ENCODE results near the gene FBXO27.
A peak's percentile ranks its signal among the peaks of the same experiment; 100 is the strongest.

Gene FBXO27

DNA sequence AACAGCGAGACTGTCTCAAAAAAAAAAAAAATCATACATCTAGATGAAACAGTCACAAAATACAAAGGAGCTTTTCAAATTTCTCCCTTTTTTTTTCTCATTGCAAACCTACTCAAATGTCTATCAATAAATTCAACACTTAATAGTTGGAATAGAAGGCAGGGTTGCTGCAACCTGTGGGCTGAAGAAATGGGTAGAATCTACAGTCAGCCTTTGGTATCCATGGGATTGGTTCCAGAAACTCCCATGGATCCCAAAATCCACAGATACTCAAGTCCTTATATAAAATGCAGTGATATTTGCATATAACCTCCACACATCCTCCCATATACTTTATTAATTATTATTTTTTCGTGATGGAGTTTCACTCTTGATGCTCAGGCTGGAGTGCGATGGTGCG lies 14.7 kb downstream of the FBXO27 start:
- Mint-ChIP-seq H3K4me3 (no peak overlapping the region), H3K27ac (no peak overlapping the region), H3K36me3 (ENCODE audit: low read depth) (no peaks in the 10 kb centered on the region), H3K27me3 (ENCODE audit: low read depth) (peaks cover 3% of the 10 kb centered on the region), H3K4me1 (no peaks in the 10 kb centered on the region), H3K9me3 (peaks cover 2% of the 10 kb centered on the region)
- TF ChIP-seq, protein P1, sequence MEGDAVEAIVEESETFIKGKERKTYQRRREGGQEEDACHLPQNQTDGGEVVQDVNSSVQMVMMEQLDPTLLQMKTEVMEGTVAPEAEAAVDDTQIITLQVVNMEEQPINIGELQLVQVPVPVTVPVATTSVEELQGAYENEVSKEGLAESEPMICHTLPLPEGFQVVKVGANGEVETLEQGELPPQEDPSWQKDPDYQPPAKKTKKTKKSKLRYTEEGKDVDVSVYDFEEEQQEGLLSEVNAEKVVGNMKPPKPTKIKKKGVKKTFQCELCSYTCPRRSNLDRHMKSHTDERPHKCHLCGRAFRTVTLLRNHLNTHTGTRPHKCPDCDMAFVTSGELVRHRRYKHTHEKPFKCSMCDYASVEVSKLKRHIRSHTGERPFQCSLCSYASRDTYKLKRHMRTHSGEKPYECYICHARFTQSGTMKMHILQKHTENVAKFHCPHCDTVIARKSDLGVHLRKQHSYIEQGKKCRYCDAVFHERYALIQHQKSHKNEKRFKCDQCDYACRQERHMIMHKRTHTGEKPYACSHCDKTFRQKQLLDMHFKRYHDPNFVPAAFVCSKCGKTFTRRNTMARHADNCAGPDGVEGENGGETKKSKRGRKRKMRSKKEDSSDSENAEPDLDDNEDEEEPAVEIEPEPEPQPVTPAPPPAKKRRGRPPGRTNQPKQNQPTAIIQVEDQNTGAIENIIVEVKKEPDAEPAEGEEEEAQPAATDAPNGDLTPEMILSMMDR (IDR thresholded peaks at IDR 0.05; ENCODE audit: unreplicated experiment in 3 of 3), result no peak

DNA sequence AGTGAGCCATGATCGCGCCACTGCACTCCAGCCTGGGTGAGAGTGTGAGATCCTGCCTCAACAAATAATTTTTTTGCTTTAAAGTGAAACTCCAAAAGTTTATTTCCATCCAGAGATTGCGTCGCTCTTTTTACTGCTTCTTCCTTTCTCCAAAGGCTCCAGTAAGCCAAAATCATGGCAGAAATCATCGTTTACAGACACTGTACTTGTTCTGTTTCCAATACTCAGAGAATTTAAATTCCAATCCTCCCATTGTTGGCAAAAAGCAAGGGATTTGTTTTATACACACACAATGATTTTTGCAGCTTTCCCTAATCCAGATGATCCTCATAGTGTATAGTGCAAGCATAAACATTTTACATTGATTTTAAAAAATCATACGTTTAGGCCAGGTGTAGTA lies 15.3 kb downstream of the FBXO27 start:
- Mint-ChIP-seq H3K27me3 (ENCODE audit: low read depth) (peaks cover 3% of the 10 kb centered on the region), H3K4me1 (no peaks in the 10 kb centered on the region), H3K36me3 (ENCODE audit: low read depth) (no peaks in the 10 kb centered on the region), H3K9me3 (peaks cover 2% of the 10 kb centered on the region), H3K27ac (no peak overlapping the region), H3K4me3 (no peak overlapping the region)
- TF ChIP-seq, protein P1 (IDR thresholded peaks at IDR 0.05; ENCODE audit: unreplicated experiment in 3 of 3), result no peak

DNA sequence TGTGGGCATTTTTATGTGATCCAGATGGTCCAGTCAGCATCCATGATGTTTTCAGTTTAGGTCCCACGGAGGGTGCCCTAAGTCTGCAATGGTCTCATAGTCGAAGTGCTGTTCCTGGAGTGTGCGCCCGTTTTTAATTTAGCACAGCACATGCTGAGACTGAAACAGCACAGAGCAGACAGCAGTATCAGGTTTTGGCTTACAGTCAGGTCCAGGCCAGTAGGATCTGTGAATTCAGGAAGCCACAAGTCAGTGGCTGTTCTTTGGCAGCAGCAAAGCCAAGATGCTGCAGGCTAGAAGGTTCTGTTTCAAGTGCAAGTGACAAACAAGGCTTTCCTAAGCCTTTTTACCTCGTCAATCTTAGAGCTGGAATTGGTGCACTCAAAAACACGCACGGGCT lies 18.3 kb downstream of the FBXO27 start:
- Mint-ChIP-seq H3K27me3 (ENCODE audit: low read depth) (peaks cover 3% of the 10 kb centered on the region), H3K9me3 (peaks cover 6% of the 10 kb centered on the region), H3K4me1 (no peaks in the 10 kb centered on the region), H3K4me3 (no peak overlapping the region), H3K27ac (no peak overlapping the region), H3K36me3 (ENCODE audit: low read depth) (no peaks in the 10 kb centered on the region)
- TF ChIP-seq, protein P1 (IDR thresholded peaks at IDR 0.05; ENCODE audit: unreplicated experiment in 3 of 3), result no peak

DNA sequence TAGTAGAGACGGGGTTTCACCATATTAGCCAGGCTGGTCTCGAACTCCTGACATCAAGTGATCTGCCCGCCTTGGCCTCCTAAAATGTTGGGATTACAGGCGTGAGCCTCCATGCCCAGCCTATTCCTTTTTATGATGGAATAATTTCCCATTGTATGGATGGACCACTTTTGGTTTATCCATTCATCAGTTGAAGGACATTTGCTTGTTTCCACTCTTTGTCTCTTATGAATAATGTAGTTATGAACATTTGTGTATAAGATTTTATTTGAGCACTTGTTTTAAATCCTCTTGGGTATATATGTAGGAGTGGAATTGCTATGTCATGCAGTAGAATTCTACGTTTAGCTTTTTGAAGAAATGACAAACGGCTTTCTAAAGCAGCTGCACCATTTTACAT lies 23.3 kb downstream of the FBXO27 start:
- Mint-ChIP-seq H3K27me3 (ENCODE audit: low read depth) (peaks cover 3% of the 10 kb centered on the region), H3K36me3 (ENCODE audit: low read depth) (no peaks in the 10 kb centered on the region), H3K4me3 (no peak overlapping the region), H3K9me3 (peaks cover 6% of the 10 kb centered on the region), H3K27ac (no peak overlapping the region), H3K4me1 (no peaks in the 10 kb centered on the region)
- TF ChIP-seq, protein P1 (IDR thresholded peaks at IDR 0.05; ENCODE audit: unreplicated experiment in 3 of 3), result no peak

DNA sequence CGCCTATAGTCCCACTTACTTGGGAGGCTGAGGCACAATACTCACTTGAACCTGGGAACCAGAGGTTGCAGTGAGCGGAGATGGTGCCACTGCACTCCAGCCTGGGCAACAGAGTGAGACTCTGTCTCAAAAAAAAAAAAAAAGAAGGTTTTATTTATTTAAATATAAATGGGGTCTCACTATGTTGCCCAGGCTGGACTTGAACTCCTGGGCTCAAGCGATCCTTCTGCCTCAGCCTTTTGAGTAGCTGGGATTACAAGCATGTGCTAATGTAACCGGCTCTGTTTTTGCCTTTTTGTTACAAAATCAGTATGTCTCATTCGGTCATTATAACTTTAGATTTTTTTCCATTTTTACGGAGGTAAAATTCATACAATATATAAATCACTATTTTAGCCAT lies 24.2 kb downstream of the FBXO27 start:
- Mint-ChIP-seq H3K36me3 (ENCODE audit: low read depth) (no peaks in the 10 kb centered on the region), H3K9me3 (peaks cover 6% of the 10 kb centered on the region), H3K4me1 (no peaks in the 10 kb centered on the region), H3K27me3 (ENCODE audit: low read depth) (peaks cover 3% of the 10 kb centered on the region), H3K4me3 (no peak overlapping the region), H3K27ac (no peak overlapping the region)
- TF ChIP-seq, protein P1 (IDR thresholded peaks at IDR 0.05; ENCODE audit: unreplicated experiment in 3 of 3), result no peak

DNA sequence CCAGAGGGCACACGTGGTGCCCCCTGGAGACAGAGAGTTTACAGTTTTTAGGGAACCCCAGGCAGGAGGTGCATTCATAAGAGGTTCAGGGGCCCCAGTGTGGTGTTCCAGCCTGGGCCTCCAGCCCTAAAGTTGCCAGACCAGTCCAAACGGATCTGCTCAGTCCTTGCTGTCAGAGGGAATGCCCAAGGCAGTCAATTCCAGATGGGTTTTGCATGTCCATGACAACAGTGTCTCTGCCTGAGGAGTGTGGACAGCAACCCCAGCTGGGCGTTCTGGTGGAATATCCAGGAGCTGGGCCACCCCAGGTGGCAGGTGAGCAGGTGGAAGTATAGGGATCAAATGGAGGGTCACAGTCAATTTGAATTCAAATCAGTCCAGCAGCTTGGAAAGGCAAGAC lies 25.3 kb downstream of the FBXO27 start:
- peaks cover 3% of the 10 kb centered on the region for H3K27me3 Mint-ChIP-seq (ENCODE audit: low read depth)
- no peaks in the 10 kb centered on the region for H3K4me1 Mint-ChIP-seq
- H3K4me3 Mint-ChIP-seq, result no peak overlapping the region
- peaks cover 6% of the 10 kb centered on the region for H3K9me3 Mint-ChIP-seq
- TF ChIP-seq, protein P1 (IDR thresholded peaks at IDR 0.05; ENCODE audit: unreplicated experiment in 3 of 3), result no peak
- peak overlapping the region in 1 of 3 experiments; percentile 32 for H3K27ac Mint-ChIP-seq
- H3K36me3 Mint-ChIP-seq (ENCODE audit: low read depth), result no peaks in the 10 kb centered on the region

Measured in nephron (organoid).